HG03139 (cell line): Measurements from ENCODE around the gene PHLDA2.

Source experiments
- ATAC-seq: cut with Tn5 transposase; IDR thresholded peaks from one replicate; pipeline ENCODE4 v1.9.1; 2021; ENCODE audit not compliant: unreplicated experiment

PHLDA2 gene

GRCh38 chr11:2883640-2883978 lies 45.6 kb downstream of the PHLDA2 start:
- ATAC-seq: no peak

DNA sequence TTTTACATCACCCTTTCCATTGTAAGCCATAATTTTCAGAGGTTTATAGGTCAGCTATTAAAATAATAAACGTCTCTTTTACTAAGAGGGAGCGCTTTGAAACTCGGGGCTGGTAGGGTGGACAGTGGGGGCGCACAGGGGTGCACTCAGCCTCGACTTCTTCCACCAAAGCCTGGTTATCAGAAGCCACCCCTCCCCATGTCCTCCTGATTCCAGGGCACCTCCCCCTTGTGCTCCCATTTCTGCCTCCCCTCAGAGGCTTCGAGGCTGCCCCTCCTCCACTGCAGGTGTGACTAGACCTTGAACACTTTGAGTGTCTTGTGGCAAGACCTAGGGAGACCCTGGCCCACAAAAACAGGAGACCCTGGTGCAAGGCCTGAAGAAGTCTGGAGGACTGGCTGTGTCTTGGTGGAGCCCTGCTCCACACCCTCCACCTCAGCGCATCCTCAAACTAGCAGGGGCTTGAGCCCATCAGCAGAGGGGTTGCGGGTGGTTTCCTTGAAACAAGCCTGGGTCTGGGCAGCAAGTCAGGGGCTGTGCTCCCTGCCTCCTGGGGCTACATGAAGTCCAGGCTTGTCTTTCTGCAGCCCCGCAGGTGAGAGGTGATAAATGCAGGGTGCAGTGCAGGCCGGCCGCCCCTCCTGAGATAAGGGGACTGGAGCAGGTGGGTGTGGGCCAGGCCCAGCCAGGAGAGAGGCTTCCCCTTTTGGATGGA lies 46.7 kb downstream of the PHLDA2 start:
- ATAC-seq: no peak

- no peak for ATAC-seq
Measured at GRCh38 chr11:2881981-2882375, 47.2 kb downstream of the PHLDA2 start.

DNA sequence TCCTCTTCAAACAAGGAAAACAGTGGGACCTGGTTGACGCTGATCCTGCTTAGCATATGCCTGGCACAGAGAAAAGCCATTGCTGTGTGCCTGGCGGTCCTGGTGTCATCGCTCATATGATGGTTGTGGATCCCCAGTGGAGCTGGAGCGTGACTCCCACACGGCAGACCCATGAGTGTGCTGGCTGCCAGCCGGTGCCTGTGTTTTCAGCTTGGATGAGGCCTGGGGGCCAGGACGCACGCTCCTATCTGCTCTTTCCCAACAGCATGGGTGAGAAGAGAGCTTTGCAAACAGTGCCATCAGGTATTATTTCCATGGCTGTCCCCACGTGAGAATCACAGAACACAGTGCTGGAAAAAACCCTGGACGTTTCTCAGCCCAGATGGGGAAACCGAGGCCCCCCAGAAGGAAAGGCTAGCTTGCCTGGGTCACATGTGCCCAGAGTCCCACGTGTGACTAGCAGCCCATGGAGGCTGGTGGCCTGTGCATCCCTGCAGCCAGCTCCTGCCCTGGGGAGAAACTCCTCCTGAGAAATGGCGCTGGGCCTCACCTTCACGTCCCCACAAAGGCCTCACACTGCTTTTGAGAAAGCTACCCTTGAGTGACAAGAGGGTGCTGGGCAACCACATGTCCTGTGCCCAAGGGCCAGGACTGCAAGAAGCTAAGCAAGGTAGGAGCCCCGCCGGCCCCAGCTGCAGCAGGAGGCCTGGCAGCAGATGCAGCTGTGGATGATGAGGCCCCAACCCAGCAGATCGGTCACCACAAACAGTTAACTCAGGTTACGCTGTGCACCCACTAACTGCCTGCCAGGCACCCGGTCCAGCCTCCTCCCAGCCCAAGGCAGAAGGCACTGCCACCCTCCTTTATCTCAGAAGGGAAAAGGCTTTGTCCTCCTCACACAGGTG lies 47.9 kb downstream of the PHLDA2 start:
- ATAC-seq: no peak

DNA sequence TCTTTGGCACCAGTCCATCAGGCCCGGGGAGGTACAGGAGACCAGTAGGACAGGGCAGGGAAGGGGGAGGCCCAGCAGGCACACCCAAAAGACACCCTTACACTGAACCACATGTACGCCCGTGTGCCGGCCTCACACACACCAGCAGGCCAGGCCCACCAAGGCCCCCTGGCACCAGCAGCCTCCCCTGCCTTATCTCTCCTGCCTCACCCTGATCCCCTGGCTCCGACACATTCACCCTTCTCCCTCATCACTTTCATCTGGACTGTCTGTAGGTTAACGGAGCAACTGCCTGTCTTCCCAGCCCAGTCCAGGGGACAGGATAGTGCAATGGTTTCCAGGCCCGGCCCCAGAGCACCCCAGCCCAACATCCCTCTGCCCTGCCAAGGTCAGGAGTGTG lies 48.6 kb downstream of the PHLDA2 start:
- no peak for ATAC-seq

- ATAC-seq: no peak
Measured at GRCh38 chr11:2878782-2879181, 50.4 kb downstream of the PHLDA2 start.
